Ureter (tissue), 1 donor: ENCODE measurements around the gene CELA3A. TPM values are rescaled to one million over a fixed set of nuclear protein-coding genes. Genes with fewer than 3 reads are reported as not detected.

Experiments
- DNase-seq: peaks from one replicate; pipeline ENCODE4 v3.0.0-alpha.2; 2020; ENCODE audit warnings: low spot score
- total RNA-seq: library from RNA; stranded (reverse); gene quantifications from one replicate; pipeline ENCODE4 v1.2.4, GENCODE V29; 2023
- donor health status: DM: yes; HTN: yes; CAD: no.

The CELA3A gene
- total RNA-seq, 1 donor from 2014 or later: not detected

- no peak for DNase-seq
Measured at GRCh38 chr1:22050330-22050729, 48.9 kb downstream of the CELA3A start.

- no peak for DNase-seq
Measured at GRCh38 chr1:22051607-22052114, 50.2 kb downstream of the CELA3A start.

GRCh38 chr1:22052115-22053016 is 50.9 kb downstream of the CELA3A start, which contains the start of gene CDC42:
Gene CDC42 (plus strand): TSS chr1:22052709. CDS start chr1:22078479, 25,770 bp downstream.
- peak; percentile 98 for DNase-seq

GRCh38 chr1:22053017-22053860 is 51.8 kb downstream of the CELA3A start:
- peak; percentile 71 for DNase-seq

GRCh38 chr1:22053861-22054770 is 52.7 kb downstream of the CELA3A start:
- DNase-seq: no peak

GRCh38 chr1:22055463-22055862 is 54.0 kb downstream of the CELA3A start:
- DNase-seq: no peak

- DNase-seq: no peak
Measured at GRCh38 chr1:22056043-22056442, 54.6 kb downstream of the CELA3A start.

- DNase-seq: no peak
Measured at GRCh38 chr1:22056936-22057335, 55.5 kb downstream of the CELA3A start.

GRCh38 chr1:22057861-22058260 is 56.4 kb downstream of the CELA3A start:
- no peak for DNase-seq

Other genes starting within 250 kb of the CELA3A start
- gene USP48, start 218.5 kb upstream of the CELA3A start, total RNA-seq: 93.8 TPM
- gene LDLRAD2, start 189.4 kb upstream of the CELA3A start, total RNA-seq: 1.1 TPM
- 298 TPM for gene HSPG2, start 64.3 kb upstream of the CELA3A start, total RNA-seq
- not detected for gene CELA3B, start 24.6 kb upstream of the CELA3A start, total RNA-seq
- 326 TPM for gene CDC42, start 51.1 kb downstream of the CELA3A start, total RNA-seq
- 3.7 TPM for gene WNT4, start 141.4 kb downstream of the CELA3A start, total RNA-seq